K562 (cell line): ENCODE measurements around the gene TLCD4.
A peak's percentile ranks its signal among the peaks of the same experiment; 100 is the strongest.

Source experiments
- EHMT2 ChIP-seq: fragments of 450-650 bp; IDR thresholded peaks from 2 replicates; pipeline ENCODE4 v1.6.1; 2018; ENCODE audit warnings: antibody characterized with exemption
- EWSR1 ChIP-seq: fragments of 450-650 bp; IDR thresholded peaks from 2 replicates; pipeline ENCODE4 v1.6.1; 2018; ENCODE audit warnings: borderline replicate concordance, mild to moderate bottlenecking, low read depth, moderate library complexity; ENCODE audit not compliant: partially characterized antibody
- ZNF274 ChIP-seq: IDR thresholded peaks from 2 replicates; pipeline ENCODE4 v1.6.1; 2011; ENCODE audit warnings: low read depth, mild to moderate bottlenecking, low read length, moderate library complexity, borderline replicate concordance
- TF ChIP-seq, protein P1 (sequence below): fragments of 450-650 bp; conservative IDR thresholded peaks from 2 replicates; pipeline ENCODE4 v1.6.1; 2016; ENCODE audit warnings: missing genetic modification characterization, low read depth, mild to moderate bottlenecking, missing compliant biosample characterization, moderate library complexity
- TF ChIP-seq, protein P2 (sequence below): sonication (generic); formaldehyde crosslinking; IDR thresholded peaks from 2 replicates; pipeline ENCODE4 v1.8.1; 2023; ENCODE audit warnings: mild to moderate bottlenecking, missing genetic modification reagents

DNA sequence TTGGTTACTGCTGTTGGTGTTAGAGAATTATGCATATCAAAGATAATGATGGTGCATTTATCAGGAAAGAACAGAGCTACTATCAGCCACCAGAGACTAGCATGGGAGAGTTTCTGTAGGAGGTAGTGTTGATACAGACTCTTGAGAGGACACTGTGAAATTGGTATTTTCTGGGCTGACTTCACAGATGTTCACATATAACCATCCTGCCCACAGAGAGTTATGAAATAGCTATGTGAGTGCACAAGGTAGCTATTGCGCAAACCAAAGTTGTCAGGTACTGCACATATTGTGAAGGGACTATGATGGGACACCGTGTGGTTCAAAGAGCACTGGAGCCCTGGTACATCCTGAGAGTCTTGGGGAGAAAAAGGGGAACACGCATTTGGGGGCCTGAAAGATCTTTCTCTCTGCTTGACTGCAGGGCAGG lies 1.4 kb upstream of the TLCD4 start:
- TF ChIP-seq, protein P1, sequence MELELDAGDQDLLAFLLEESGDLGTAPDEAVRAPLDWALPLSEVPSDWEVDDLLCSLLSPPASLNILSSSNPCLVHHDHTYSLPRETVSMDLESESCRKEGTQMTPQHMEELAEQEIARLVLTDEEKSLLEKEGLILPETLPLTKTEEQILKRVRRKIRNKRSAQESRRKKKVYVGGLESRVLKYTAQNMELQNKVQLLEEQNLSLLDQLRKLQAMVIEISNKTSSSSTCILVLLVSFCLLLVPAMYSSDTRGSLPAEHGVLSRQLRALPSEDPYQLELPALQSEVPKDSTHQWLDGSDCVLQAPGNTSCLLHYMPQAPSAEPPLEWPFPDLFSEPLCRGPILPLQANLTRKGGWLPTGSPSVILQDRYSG (tag) = no peak
- no peak for TF ChIP-seq EWSR1
- peak; percentile 33; the same call in 1 of the 2 replicates for TF ChIP-seq ZNF274
- TF ChIP-seq, protein P2, sequence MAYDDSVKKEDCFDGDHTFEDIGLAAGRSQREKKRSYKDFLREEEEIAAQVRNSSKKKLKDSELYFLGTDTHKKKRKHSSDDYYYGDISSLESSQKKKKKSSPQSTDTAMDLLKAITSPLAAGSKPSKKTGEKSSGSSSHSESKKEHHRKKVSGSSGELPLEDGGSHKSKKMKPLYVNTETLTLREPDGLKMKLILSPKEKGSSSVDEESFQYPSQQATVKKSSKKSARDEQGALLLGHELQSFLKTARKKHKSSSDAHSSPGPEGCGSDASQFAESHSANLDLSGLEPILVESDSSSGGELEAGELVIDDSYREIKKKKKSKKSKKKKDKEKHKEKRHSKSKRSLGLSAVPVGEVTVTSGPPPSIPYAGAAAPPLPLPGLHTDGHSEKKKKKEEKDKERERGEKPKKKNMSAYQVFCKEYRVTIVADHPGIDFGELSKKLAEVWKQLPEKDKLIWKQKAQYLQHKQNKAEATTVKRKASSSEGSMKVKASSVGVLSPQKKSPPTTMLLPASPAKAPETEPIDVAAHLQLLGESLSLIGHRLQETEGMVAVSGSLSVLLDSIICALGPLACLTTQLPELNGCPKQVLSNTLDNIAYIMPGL = no peak
- TF ChIP-seq EHMT2 = 0 out of 2 replicates have a peak, but pooled peaks have one; percentile 47
